ENCODE data around the gene ENPP7.
A peak's percentile ranks its signal among the peaks of the same experiment; 100 is the strongest.

ENPP7 gene

DNA sequence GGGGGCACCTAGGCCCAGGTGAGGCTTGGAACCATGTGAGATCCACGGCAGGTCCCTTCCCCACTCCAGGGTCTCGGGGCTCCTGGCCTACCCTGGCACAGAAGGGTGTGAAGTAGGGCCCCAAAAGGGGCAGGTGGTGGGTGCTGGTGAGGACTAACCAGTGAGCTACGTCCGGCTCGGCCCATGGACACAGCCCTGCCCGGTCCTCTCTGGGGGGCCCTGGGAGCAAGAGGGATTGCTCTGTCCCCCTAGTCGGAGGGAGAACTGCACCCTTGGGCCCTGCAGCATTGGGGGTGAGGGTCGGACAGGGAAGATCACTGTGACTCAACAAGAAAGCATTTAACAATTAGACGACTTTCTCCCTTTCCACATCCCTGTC, 2.9 kb downstream of the ENPP7 start:
- no peak for DNase-seq

DNA sequence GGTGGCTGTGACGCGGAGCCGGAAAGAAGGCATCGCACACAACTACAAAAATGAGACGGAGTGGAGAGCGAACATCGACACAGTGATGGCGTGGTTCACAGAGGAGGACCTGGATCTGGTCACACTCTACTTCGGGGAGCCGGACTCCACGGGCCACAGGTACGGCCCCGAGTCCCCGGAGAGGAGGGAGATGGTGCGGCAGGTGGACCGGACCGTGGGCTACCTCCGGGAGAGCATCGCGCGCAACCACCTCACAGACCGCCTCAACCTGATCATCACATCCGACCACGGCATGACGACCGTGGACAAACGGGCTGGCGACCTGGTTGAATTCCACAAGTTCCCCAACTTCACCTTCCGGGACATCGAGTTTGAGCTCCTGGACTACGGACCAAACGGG, 4.4 kb downstream of the ENPP7 start:
- no peak for DNase-seq

DNA sequence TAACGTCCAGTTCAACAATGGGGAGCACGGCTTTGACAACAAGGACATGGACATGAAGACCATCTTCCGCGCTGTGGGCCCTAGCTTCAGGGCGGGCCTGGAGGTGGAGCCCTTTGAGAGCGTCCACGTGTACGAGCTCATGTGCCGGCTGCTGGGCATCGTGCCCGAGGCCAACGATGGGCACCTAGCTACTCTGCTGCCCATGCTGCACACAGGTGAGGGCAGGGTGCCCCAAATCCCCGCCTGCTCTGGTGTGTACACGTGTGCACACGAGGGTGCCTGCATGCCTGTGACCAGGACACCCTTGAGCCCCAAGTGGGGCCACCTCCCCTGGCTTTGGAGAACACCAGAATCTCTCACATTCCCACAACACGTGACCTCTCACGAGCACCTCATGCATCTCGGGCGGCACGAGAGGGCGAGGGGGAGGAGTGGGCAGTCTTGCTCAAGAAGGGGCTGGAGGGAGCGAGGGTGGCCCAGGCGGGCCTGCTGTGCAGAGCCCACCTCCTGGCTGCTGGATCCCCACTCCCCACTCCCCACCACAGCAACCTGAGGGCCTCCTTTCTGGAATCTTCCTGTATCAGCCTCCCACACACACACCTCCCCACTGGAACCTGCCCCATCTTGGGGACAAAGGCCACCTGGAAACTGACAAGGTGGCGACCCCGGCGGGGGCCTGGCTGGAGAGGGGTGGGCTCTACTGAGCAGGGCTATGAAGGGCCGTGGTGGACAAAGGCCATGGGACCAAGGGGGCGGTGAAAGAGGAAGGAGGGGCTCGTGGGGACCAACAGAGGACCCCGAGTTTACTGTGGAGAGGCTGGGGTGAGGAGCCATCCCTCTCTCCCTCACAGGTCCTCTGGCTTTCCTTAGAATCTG, 6.5 kb downstream of the ENPP7 start:
- no peak for DNase-seq

DNA sequence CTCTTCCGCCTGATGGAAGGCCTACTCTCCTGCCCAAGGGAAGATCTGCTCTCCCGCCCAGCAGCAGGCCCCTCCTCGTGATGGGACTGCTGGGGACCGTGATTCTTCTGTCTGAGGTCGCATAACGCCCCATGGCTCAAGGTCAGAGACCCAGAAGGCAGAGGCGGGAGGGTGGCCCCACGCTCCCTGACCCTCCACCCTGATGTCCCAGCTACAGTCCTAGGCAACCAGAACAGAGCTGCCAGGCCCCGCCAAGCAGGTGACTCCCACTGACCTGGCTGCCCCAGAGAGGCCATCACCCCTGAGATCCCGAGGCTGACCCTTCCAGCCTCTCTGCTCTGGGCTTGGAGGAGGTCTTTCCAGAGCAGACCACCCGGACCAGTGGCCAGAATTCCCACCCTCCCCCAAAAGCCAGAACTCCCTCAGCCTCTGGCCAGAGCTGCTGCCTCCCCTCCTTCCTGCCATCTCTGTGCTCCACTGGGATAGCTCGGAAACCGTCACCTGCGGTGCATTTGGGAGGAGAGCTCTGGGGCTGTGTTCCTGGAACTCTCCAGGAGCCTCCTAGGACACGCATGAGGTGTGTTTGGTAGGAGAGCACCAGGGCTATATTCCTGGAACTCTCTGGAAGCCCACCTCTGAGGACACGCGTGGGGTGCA, 7.3 kb downstream of the ENPP7 start:
- DNase-seq = no peak

GRCh38 chr17:79738643-79739042, 7.9 kb downstream of the ENPP7 start:
- DNase-seq = no peak

DNA sequence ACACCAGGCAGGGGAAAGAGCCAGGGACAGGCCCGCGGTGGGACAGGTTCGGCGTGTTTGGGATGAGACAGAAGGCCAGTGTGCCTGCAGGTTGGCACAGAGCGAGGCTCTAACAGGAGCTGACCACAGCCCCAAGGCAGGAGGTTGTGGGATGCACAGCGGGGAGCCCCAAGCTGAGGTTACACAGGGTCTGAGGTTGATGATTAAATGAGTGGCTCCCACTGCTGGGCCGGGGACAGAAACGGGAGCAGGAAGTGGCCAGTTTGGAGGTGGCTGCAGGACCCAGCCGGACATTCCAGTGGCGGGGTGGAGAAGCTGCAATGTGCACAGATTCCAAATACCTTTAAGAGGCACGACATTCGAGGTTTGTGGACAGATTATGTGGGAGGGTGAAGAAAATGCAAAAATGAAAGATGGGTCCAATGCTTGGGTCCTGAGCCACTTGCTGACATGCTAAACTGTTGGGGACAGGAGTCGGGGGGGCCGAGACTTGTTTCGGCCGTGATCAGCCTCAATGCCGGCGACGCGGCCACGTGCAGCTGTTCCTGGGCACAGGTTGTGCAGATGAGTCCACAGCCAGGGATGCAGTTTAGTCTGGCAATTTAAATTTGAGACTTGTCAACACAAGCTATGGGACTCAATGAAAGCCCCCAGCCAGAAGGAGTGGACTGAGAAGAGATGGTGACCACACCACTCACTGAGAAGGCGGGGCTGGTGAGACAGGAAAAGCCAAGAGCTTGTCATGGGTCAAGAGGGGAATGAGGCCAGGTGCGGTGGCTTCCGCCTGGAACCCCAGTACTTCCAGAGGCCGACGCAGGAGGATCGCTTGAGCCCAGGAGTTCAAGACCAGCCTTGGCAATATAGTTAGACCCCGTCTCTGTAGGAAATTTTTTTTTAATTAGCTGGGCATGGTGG, 8.7 kb downstream of the ENPP7 start:
- DNase-seq = no peak

DNA sequence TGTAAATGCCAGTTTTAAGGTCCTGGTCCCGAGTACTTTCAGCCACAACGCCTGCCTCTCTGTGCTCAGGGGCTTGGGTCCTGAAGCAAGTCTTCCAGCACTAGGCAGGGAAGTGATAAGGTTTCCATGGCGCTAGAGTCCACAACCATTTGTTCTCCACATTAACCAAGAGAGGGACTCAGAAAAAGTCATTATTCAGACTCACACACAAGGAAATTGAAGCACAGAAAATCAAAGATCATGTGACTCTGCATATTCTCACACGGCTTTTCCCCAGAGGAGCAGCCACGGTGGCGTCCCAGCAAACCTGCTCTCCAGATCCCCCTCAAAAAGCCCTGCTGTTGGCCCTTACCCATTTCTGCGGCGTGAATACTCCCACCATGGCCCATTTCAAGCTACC, 9.7 kb downstream of the ENPP7 start:
- no peak for DNase-seq

GRCh38 chr17:79741401-79741750, 10.6 kb downstream of the ENPP7 start:
- no peak for DNase-seq

DNA sequence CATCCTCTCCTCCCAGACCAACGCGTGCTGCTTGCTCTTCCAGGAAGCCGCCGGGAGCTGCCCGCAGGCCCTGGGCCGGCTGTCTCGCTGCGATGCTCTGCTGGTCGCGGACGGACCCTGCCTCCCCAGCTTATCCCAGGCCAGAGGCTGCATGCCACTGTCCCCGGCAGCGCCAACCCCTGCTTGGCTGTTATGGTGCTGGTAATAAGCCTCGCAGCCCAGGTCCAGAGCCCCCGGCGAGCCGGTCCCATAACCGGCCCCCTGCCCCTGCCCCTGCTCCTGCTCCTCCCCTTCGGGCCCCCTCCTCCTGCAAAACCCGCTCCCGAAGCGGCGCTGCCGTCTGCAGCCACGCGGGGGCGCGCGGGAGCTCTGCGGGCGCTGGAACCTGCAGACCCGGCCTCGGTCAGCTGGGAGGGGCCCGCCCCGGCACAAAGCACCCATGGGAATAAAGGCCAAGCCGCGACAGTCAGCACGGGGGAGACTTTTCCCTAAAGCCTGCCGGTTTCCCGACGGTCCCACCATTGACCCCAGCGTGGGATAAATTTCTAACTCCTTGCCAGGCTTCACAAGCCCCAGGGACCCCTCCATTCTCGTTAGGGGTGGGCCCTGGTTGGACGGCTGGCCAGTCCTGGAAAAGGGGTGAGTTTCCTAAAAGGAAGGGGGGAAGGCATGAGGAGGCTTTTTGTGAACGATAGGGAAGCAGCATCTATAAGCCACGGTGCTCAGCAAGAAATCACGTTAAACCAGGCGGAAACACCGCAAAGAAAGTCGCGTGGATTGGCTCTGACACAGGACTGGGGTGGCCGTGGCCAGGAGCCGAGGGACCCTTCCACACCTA, 11.2 kb downstream of the ENPP7 start:
- DNase-seq = peak; percentile 64 to 77

- no peak for DNase-seq
Observed at GRCh38 chr17:79742589-79742918, 11.8 kb downstream of the ENPP7 start.

DNA sequence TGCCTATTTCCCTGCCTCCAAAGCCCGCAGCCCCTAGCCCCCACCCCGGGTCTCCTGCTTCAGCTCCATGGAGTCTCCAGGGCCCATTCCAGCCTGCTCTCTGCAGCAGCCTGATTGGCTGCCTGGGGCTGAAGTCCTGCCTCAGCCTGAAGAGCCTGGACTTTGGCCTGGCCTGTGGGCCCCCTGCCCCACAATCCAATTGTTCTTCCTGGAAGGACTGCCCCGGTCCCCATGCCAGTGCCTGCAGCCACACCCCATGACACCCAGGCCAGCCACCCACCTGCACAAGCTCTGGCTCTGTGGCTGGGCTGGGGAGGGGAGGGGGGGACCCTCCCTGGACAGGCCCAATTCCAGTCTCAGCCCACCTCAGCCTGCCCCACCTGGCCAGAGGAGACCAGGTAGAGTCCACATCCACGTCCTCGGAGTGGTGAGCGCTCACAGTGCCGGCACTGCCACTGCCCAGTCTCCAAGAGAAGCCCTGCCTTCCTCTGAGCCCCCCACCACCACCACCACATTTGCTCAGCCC, 12.3 kb downstream of the ENPP7 start:
- DNase-seq = no peak

DNA sequence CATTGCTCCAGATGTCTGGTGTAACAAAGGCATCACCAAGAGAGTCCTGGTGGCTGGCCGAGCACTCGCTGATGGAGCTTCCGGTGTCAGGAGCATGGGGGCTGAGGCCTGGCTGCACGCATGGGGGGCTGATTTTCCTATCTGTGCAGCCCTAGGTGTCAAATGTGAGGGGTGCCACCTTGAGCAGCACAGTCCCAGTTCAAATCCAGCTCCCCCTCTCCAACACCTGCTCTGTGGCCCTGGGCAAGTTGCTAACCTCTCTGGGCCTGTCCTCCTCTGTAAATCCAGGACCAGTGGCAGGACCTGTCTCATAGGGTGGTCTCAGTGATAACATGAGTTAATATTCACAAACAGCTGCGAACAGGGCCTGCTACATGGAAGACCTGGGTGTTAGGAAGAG, 12.9 kb downstream of the ENPP7 start:
- no peak for DNase-seq

GRCh38 chr17:79745641-79746105, 14.9 kb downstream of the ENPP7 start:
- DNase-seq = no peak

GRCh38 chr17:79746889-79747507, 16.3 kb downstream of the ENPP7 start:
- DNase-seq = no peak

GRCh38 chr17:79747508-79748294, 17.0 kb downstream of the ENPP7 start:
- no peak for DNase-seq

DNA sequence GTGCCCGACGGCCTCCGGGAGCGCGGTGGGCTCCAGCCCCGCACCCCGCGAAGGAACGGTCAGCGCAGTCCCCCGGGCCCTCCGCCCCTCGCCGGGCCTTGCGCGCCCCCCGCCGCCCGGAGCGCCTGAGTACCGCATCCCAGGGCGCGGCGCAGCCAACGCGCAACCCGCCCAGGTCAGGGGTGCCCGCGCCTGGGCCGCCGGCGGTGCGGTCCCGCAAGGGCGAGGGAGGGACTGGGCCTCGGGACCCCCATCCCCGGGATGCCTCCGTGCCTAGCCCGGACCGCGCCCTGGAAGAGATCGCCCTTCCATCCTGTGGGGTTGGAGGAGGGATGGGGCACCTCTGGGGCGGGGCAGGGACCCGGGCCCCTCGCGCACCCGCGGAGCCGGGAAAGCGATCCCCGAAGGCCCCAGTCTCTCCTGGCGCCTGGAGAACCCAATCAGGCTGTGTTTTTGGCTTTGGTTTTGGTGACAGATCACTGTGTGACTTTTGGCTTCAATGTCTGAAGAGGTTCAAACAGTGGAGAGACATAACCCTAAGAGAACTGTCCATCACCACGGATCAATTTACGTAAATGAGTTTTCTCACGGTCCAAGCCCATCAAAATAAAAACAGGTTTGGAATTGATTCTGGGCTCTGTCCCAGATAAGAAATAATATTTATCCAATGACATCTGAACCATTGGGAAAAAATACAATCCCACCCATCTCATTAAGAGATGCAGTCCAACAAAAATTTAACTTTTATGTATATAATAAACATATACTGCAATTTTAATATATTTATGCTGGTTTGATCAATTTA, 17.8 kb downstream of the ENPP7 start:
- DNase-seq = no peak

DNA sequence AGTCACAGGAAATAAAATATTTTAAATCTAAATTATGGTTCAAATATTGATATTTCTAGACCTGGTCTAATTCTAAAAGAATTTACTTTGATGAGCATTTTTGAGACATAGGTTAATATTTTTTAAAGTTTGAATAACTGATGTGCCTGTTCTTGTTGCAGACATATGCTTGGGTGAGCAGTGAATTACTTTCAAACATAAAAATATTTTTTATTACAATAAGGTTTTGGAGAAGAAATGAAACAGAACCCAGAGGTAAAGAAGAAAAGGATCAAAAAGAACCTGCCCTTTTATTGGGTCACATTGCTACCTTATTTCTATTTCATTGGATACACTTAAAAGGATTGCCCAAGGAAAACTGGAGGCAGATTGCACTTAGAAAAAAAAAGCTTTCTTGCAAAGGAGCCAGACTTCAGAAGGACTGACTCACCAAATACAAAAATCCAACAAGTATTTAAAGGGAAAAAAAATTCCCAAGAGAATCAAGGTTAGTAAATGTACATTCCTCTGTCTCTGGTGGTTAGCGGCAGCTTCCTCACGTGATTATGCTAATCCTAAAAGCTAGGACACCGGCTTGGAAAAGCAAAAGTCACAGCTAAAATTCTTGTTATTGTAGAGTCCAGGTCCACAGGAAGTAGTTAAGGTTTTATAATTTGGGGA, 18.5 kb downstream of the ENPP7 start:
- DNase-seq = no peak

- no peak for DNase-seq
Observed at GRCh38 chr17:79749958-79750357, 19.2 kb downstream of the ENPP7 start.
